ENCODE measurements around the gene CAMKMT.

The CAMKMT gene

GRCh38 chr2:44328750-44329149, 33.0 kb upstream of the CAMKMT start:
- Histone ChIP-seq H3K4me2 (ENCODE audit: low read length) (no peak overlapping the region), H2AFZ (ENCODE audit: insufficient read depth, low read length, poor library complexity) (no peak overlapping the region), H3K9me3 (ENCODE audit: insufficient read depth, low read depth, low read length) (no peaks in the 10 kb centered on the region), H3K36me3 (ENCODE audit: control insufficient read depth in 1 of 2, insufficient read depth in 2 of 2, low read length in 2 of 2) (peaks cover 4 to 8% of the 10 kb centered on the region in 2 experiments), H3K4me1 (ENCODE audit: control insufficient read depth in 1 of 2, insufficient read depth in 2 of 2, low read length in 2 of 2) (peaks cover 0 to 7% of the 10 kb centered on the region in 2 experiments), H3K23ac (ENCODE audit: low read length) (no peak overlapping the region), H3K27ac (ENCODE audit: low read depth, low read length) (no peak overlapping the region), H3K14ac (ENCODE audit: low read length) (no peak overlapping the region), H2BK120ac (ENCODE audit: insufficient read depth, low read length, poor library complexity) (no peak overlapping the region), H3K4ac (ENCODE audit: low read depth, low read length) (no peak overlapping the region), H3K27me3 (ENCODE audit: insufficient read depth, low read length) (no peaks in the 10 kb centered on the region), H2AK5ac (ENCODE audit: low read length) (no peak overlapping the region), H3K79me1 (ENCODE audit: low read length) (no peaks in the 10 kb centered on the region), H4K12ac (ENCODE audit: low read depth, low read length) (no peak overlapping the region), H3K9ac (ENCODE audit: low read length) (no peak overlapping the region), H3K4me3 (ENCODE audit: low read depth, low read length) (no peak overlapping the region), H3K18ac (ENCODE audit: low read length) (no peak overlapping the region), H2BK5ac (ENCODE audit: low read depth, low read length, poor library complexity) (no peak overlapping the region), H4K91ac (ENCODE audit: low read depth, low read length) (no peak overlapping the region), H4K8ac (ENCODE audit: low read depth, low read length) (no peak overlapping the region), H2BK12ac (ENCODE audit: low read length) (no peak overlapping the region), H3K79me2 (ENCODE audit: control insufficient read depth, insufficient read depth, low read length, poor library complexity) (no peaks in the 10 kb centered on the region)
- no peak for DNase-seq
- WGBS (ENCODE audit: extremely low coverage, insufficient coverage, insufficient read length), result no CpG with 5 or more reads among the region's 2 CpGs

GRCh38 chr2:44329343-44329742, 32.4 kb upstream of the CAMKMT start:
- no peak overlapping the region for H3K4ac ChIP-seq (ENCODE audit: low read depth, low read length)
- H3K79me2 ChIP-seq (ENCODE audit: control insufficient read depth, insufficient read depth, low read length, poor library complexity), result no peaks in the 10 kb centered on the region
- H3K79me1 ChIP-seq (ENCODE audit: low read length), result no peaks in the 10 kb centered on the region
- no peak overlapping the region for H4K12ac ChIP-seq (ENCODE audit: low read depth, low read length)
- H2BK5ac ChIP-seq (ENCODE audit: low read depth, low read length, poor library complexity), result no peak overlapping the region
- H3K14ac ChIP-seq (ENCODE audit: low read length), result no peak overlapping the region
- no peak overlapping the region for H3K18ac ChIP-seq (ENCODE audit: low read length)
- peaks cover 0 to 7% of the 10 kb centered on the region in 2 experiments for H3K4me1 ChIP-seq (ENCODE audit: control insufficient read depth in 1 of 2, insufficient read depth in 2 of 2, low read length in 2 of 2)
- no peak overlapping the region for H3K4me3 ChIP-seq (ENCODE audit: low read depth, low read length)
- WGBS (ENCODE audit: extremely low coverage, insufficient coverage, insufficient read length), result no CpG with 5 or more reads among the region's 2 CpGs
- no peak for DNase-seq
- no peak overlapping the region for H4K91ac ChIP-seq (ENCODE audit: low read depth, low read length)
- H3K4me2 ChIP-seq (ENCODE audit: low read length), result no peak overlapping the region
- no peak overlapping the region for H3K27ac ChIP-seq (ENCODE audit: low read depth, low read length)
- no peaks in the 10 kb centered on the region for H3K9me3 ChIP-seq (ENCODE audit: insufficient read depth, low read depth, low read length)
- no peak overlapping the region for H2AK5ac ChIP-seq (ENCODE audit: low read length)
- peaks cover 4 to 8% of the 10 kb centered on the region in 2 experiments for H3K36me3 ChIP-seq (ENCODE audit: control insufficient read depth in 1 of 2, insufficient read depth in 2 of 2, low read length in 2 of 2)
- no peak overlapping the region for H2AFZ ChIP-seq (ENCODE audit: insufficient read depth, low read length, poor library complexity)
- H3K27me3 ChIP-seq (ENCODE audit: insufficient read depth, low read length), result no peaks in the 10 kb centered on the region
- no peak overlapping the region for H3K23ac ChIP-seq (ENCODE audit: low read length)
- no peak overlapping the region for H4K8ac ChIP-seq (ENCODE audit: low read depth, low read length)
- no peak overlapping the region for H2BK120ac ChIP-seq (ENCODE audit: insufficient read depth, low read length, poor library complexity)
- no peak overlapping the region for H2BK12ac ChIP-seq (ENCODE audit: low read length)
- H3K9ac ChIP-seq (ENCODE audit: low read length), result no peak overlapping the region

DNA sequence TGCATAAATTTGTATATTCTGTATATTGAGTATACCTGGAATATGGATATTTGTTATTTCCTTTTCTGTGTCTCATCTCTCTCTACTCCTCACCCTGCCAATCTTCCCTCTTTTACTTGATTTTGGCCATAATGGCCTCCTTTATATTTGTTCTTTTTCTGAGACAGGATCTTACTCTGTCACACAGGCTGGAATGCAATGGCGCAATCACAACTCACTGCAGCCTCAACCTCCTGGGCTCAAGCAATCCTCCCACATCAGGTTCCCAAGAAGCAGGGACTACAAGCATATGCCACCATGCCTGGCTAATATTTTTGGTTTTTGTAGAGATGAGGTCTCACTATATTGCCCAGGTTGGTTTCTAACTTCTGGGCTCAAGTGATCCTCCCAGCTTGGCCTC, 30.9 kb upstream of the CAMKMT start:
- Histone ChIP-seq H3K18ac (ENCODE audit: low read length) (no peak overlapping the region), H3K23ac (ENCODE audit: low read length) (no peak overlapping the region), H3K14ac (ENCODE audit: low read length) (no peak overlapping the region), H2BK5ac (ENCODE audit: low read depth, low read length, poor library complexity) (no peak overlapping the region), H3K4me3 (ENCODE audit: low read depth, low read length) (no peak overlapping the region), H3K9ac (ENCODE audit: low read length) (no peak overlapping the region), H3K4me1 (ENCODE audit: control insufficient read depth in 1 of 2, insufficient read depth in 2 of 2, low read length in 2 of 2) (peaks cover 0 to 7% of the 10 kb centered on the region in 2 experiments), H3K36me3 (ENCODE audit: control insufficient read depth in 1 of 2, insufficient read depth in 2 of 2, low read length in 2 of 2) (peaks cover 1 to 5% of the 10 kb centered on the region in 2 experiments), H4K91ac (ENCODE audit: low read depth, low read length) (no peak overlapping the region), H3K27ac (ENCODE audit: low read depth, low read length) (no peak overlapping the region), H3K4ac (ENCODE audit: low read depth, low read length) (no peak overlapping the region), H3K9me3 (ENCODE audit: insufficient read depth, low read depth, low read length) (no peaks in the 10 kb centered on the region), H2AFZ (ENCODE audit: insufficient read depth, low read length, poor library complexity) (no peak overlapping the region), H2BK120ac (ENCODE audit: insufficient read depth, low read length, poor library complexity) (no peak overlapping the region), H3K27me3 (ENCODE audit: insufficient read depth, low read length) (no peaks in the 10 kb centered on the region), H4K12ac (ENCODE audit: low read depth, low read length) (no peak overlapping the region), H2AK5ac (ENCODE audit: low read length) (no peak overlapping the region), H3K4me2 (ENCODE audit: low read length) (no peak overlapping the region), H3K79me1 (ENCODE audit: low read length) (no peaks in the 10 kb centered on the region), H4K8ac (ENCODE audit: low read depth, low read length) (no peak overlapping the region), H2BK12ac (ENCODE audit: low read length) (no peak overlapping the region), H3K79me2 (ENCODE audit: control insufficient read depth, insufficient read depth, low read length, poor library complexity) (no peaks in the 10 kb centered on the region)
- DNase-seq, result peak in 1 of 2 donors; percentile 26
- WGBS (ENCODE audit: extremely low coverage, insufficient coverage, insufficient read length), result no CpG with 5 or more reads among the region's 1 CpG

DNA sequence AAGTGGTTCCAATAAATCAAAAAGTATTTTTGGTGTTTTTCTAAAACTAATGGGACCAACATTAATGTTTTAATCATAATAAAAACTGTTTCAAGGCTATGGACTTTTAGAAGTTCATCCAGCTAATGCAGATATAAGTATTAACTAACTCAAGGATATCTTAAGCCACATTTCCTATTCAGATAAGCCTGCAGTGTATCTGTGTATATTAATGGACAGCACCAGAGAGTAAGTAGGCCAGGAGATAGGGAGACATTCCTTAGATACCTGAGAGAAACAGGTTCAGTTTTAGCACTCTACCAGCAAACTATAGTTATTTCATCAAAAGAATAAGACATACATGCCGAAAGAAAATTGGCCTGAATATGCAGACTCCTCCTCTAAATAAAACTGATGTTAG, 27.8 kb upstream of the CAMKMT start:
- Histone ChIP-seq H2BK5ac (ENCODE audit: low read depth, low read length, poor library complexity) (no peak overlapping the region), H2AK5ac (ENCODE audit: low read length) (no peak overlapping the region), H2BK120ac (ENCODE audit: insufficient read depth, low read length, poor library complexity) (no peak overlapping the region), H3K4ac (ENCODE audit: low read depth, low read length) (no peak overlapping the region), H4K8ac (ENCODE audit: low read depth, low read length) (no peak overlapping the region), H3K36me3 (ENCODE audit: control insufficient read depth in 1 of 2, insufficient read depth in 2 of 2, low read length in 2 of 2) (peaks cover 0 to 9% of the 10 kb centered on the region in 2 experiments), H3K9ac (ENCODE audit: low read length) (no peak overlapping the region), H3K4me2 (ENCODE audit: low read length) (no peak overlapping the region), H3K27ac (ENCODE audit: low read depth, low read length) (no peak overlapping the region), H4K91ac (ENCODE audit: low read depth, low read length) (no peak overlapping the region), H3K79me2 (ENCODE audit: control insufficient read depth, insufficient read depth, low read length, poor library complexity) (no peaks in the 10 kb centered on the region), H3K23ac (ENCODE audit: low read length) (no peak overlapping the region), H2BK12ac (ENCODE audit: low read length) (no peak overlapping the region), H3K18ac (ENCODE audit: low read length) (no peak overlapping the region), H3K14ac (ENCODE audit: low read length) (no peak overlapping the region), H2AFZ (ENCODE audit: insufficient read depth, low read length, poor library complexity) (no peak overlapping the region), H3K9me3 (ENCODE audit: insufficient read depth, low read depth, low read length) (no peaks in the 10 kb centered on the region), H3K27me3 (ENCODE audit: insufficient read depth, low read length) (no peaks in the 10 kb centered on the region), H3K79me1 (ENCODE audit: low read length) (no peaks in the 10 kb centered on the region), H3K4me3 (ENCODE audit: low read depth, low read length) (no peak overlapping the region), H4K12ac (ENCODE audit: low read depth, low read length) (no peak overlapping the region), H3K4me1 (ENCODE audit: control insufficient read depth in 1 of 2, insufficient read depth in 2 of 2, low read length in 2 of 2) (no peaks in the 10 kb centered on the region)
- WGBS (ENCODE audit: extremely low coverage, insufficient coverage, insufficient read length), result no CpG with 5 or more reads among the region's 1 CpG
- DNase-seq, result peak in 1 of 2 donors; percentile 14

All from trophoblast cell (in vitro differentiated cells and primary cell).